K562 (cell line): ENCODE data around the gene UBE2G2. TPM values are rescaled to one million over a fixed set of nuclear protein-coding genes. Genes with fewer than 3 reads are reported as not detected.

Experiments used
- ARID2 ChIP-seq: fragments of 450-650 bp; IDR thresholded peaks from 2 replicates; pipeline ENCODE4 v1.6.1; 2017; ENCODE audit warnings: antibody characterized with exemption, mild to moderate bottlenecking
- BCL6 ChIP-seq: fragments of 250-450 bp; sonication (Bioruptor Pico); IDR thresholded peaks from 2 replicates; pipeline ENCODE4 v1.4.0; 2020
- CHD1 ChIP-seq: fragments of 200-600 bp; sonication (generic); IDR thresholded peaks from one replicate; pipeline ENCODE4 v1.6.1; 2012; ENCODE audit warnings: mild to moderate bottlenecking, moderate library complexity, low read length, inconsistent platforms
- DMBX1 ChIP-seq: fragments of 250-450 bp; sonication (Bioruptor Pico); IDR thresholded peaks from 2 replicates; pipeline ENCODE4 v1.8.0; 2022; ENCODE audit warnings: inconsistent platforms, mild to moderate bottlenecking, moderate library complexity, borderline replicate concordance
- DPF2 ChIP-seq: fragments of 450-650 bp; IDR thresholded peaks from 2 replicates; pipeline ENCODE4 v1.6.1; 2016
- ESRRA ChIP-seq: fragments of 450-650 bp; IDR thresholded peaks from 2 replicates; pipeline ENCODE4 v1.6.1; 2014; ENCODE audit warnings: low read depth, mild to moderate bottlenecking, moderate library complexity, borderline replicate concordance
- ETS2 ChIP-seq: IDR thresholded peaks from 2 replicates; pipeline ENCODE4 v1.6.1; 2016; ENCODE audit warnings: borderline replicate concordance, missing genetic modification characterization, mild to moderate bottlenecking, moderate library complexity, missing compliant biosample characterization; ENCODE audit not compliant: poor library complexity, severe bottlenecking
- EWSR1 ChIP-seq: fragments of 450-650 bp; IDR thresholded peaks from 2 replicates; pipeline ENCODE4 v1.6.1; 2018; ENCODE audit warnings: borderline replicate concordance, mild to moderate bottlenecking, low read depth, moderate library complexity; ENCODE audit not compliant: partially characterized antibody
- HNRNPH1 ChIP-seq: fragments of 200-400 bp; formaldehyde crosslinking; optimal IDR thresholded peaks from 2 replicates; pipeline ENCODE3; 2017; ENCODE audit warnings: low read depth, mild to moderate bottlenecking, low read length, moderate library complexity
- JUND ChIP-seq, 2 experiments: IDR thresholded peaks; 2 replicates in 1 of 2; 3 replicates in 1 of 2; pipeline ENCODE4 v1.6.1; 2011; ENCODE audit warnings: borderline replicate concordance in 2 of 2, low read depth in 2 of 2, low read length in 2 of 2, improper control_type of control experiment in 1 of 2, missing biosample characterization in 1 of 2, missing genetic modification characterization in 1 of 2, missing genetic modification reagents in 1 of 2
- KLF16 ChIP-seq: IDR thresholded peaks from 2 replicates; pipeline ENCODE4 v1.6.1; 2016; ENCODE audit warnings: antibody characterized with exemption
- NBN ChIP-seq: fragments of 450-650 bp; IDR thresholded peaks from 2 replicates; pipeline ENCODE4 v1.6.1; 2016; ENCODE audit warnings: low read depth, mild to moderate bottlenecking
- OTX1 ChIP-seq: fragments of 450-650 bp; formaldehyde crosslinking; IDR thresholded peaks from 2 replicates; pipeline ENCODE4 v1.4.0; 2022; ENCODE audit warnings: mild to moderate bottlenecking
- PHF20 ChIP-seq: fragments of 450-650 bp; IDR thresholded peaks from 2 replicates; pipeline ENCODE4 v1.6.1; 2018; ENCODE audit not compliant: partially characterized antibody
- TEAD1 ChIP-seq, 2 experiments: fragments of 450-650 bp in 1 of 2; sonication (generic) in 1 of 2; formaldehyde crosslinking; IDR thresholded peaks; 2 replicates each; pipeline versions ENCODE4 v1.4.0 to v1.8.0; 2020 to 2022; ENCODE audit warnings: mild to moderate bottlenecking in 2 of 2, missing genetic modification reagents in 1 of 2
- YBX1 ChIP-seq: fragments of 450-650 bp; IDR thresholded peaks from 2 replicates; pipeline ENCODE4 v1.7.1; 2016; ENCODE audit warnings: mild to moderate bottlenecking
- ZBED1 ChIP-seq: IDR thresholded peaks from 2 replicates; pipeline ENCODE4 v1.6.1; 2014
- ZNF124 ChIP-seq: sonication (generic); formaldehyde crosslinking; IDR thresholded peaks from 2 replicates; pipeline ENCODE4 v1.8.1; 2022; ENCODE audit warnings: missing genetic modification reagents
- ZNF175 ChIP-seq: fragments of 200-800 bp; sonication (Bioruptor generic); IDR thresholded peaks from 2 replicates; pipeline ENCODE4 v1.6.1; 2016; ENCODE audit warnings: low read depth, mild to moderate bottlenecking, missing genetic modification characterization, missing compliant biosample characterization
- ZNF224 ChIP-seq: sonication (generic); formaldehyde crosslinking; IDR thresholded peaks from 2 replicates; pipeline ENCODE4 v1.8.0; 2022; ENCODE audit warnings: mild to moderate bottlenecking, missing genetic modification reagents
- ZNF79 ChIP-seq: fragments of 250-450 bp; sonication (Bioruptor Pico); IDR thresholded peaks from 2 replicates; pipeline ENCODE4 v1.4.0; 2020; ENCODE audit warnings: low read depth, mild to moderate bottlenecking, moderate library complexity
- polyA plus RNA-seq, 8 experiments: library from polyadenylated mRNA; depleted of rRNA in 4 of 8; stranded (reverse) in 5 of 8; unstranded in 3 of 8; fragments of >200 nt; fragmentation: Nextera tagmentation in 2 of 8; fragmentation: Illumina TruSeq in 1 of 8; extraction: Ambion mirVana in 2 of 8; extraction: Trizol in 1 of 8; gene quantifications; 2 replicates each; pipeline versions ENCODE4 v1.2.1 to v1.2.3, GENCODE V29; 2011 to 2014; ENCODE audit warnings: inconsistent platforms in 1 of 8, missing spikeins in 1 of 8
- total RNA-seq, 7 experiments: library from RNA; depleted of rRNA in 6 of 7; stranded (reverse); fragments of >200 nt in 6 of 7; fragmentation: Illumina TruSeq in 2 of 7; extraction: Trizol in 2 of 7; gene quantifications; 2 replicates each; pipeline versions ENCODE4 v1.2.1 to v1.2.3, GENCODE V29; 2011 to 2021; ENCODE audit warnings: low replicate concordance in 1 of 7
- TF ChIP-seq, protein P1 (sequence below): fragments of 450-650 bp; IDR thresholded peaks from 2 replicates; pipeline ENCODE4 v1.7.0; 2016; ENCODE audit warnings: borderline replicate concordance
- TF ChIP-seq, protein P2 (sequence below): IDR thresholded peaks from 2 replicates; pipeline ENCODE4 v1.6.1; 2011; ENCODE audit warnings: borderline replicate concordance, low read depth, mild to moderate bottlenecking, moderate library complexity, low read length; ENCODE audit not compliant: insufficient read depth, poor library complexity, severe bottlenecking
- TF ChIP-seq, protein P3 (sequence below), 2 experiments: fragments of 450-650 bp; IDR thresholded peaks; 2 replicates each; pipeline ENCODE4 v1.6.1; 2016

UBE2G2 gene
- total and polyA plus RNA-seq, 9 of the 15 experiments (the other 6 are each of a cell fraction or from before 2014, with no cell fraction given), result 47.5 to 225 (median 140) TPM

DNA sequence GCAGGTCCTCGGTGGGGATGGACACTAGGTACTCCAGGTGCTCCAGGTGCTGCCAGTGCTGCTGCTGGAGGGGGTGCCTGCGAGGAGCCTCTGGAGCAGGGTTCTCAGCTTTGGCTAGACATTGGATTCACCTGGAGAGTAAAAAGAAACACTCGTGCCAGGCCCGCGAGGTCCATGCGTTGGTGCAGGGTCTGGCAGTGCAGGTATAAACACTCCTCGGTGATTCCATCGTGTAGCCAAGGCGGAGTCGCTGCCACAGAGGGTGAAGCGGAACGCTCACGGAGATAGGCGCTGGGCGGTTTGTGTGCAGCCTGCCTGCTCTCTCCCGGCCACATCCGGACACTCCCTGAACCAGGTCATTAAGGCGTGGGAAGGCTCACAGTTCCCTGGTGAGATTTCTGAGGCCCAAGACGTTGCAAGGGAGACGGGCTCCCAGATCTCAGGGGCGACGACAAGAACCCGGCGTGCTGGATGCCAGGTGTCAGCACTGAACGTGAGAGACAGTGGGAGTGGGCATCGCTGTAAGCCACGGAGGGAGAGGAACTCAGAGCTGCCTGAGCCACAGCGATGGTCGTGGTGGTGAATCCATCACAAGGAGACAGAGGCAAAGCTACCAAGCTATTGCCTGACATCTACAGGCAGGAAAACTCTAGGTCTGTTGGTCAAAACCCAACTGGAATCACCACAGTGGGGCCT, 33.5 kb upstream of the UBE2G2 start (continued):
- TF ChIP-seq, protein P1, sequence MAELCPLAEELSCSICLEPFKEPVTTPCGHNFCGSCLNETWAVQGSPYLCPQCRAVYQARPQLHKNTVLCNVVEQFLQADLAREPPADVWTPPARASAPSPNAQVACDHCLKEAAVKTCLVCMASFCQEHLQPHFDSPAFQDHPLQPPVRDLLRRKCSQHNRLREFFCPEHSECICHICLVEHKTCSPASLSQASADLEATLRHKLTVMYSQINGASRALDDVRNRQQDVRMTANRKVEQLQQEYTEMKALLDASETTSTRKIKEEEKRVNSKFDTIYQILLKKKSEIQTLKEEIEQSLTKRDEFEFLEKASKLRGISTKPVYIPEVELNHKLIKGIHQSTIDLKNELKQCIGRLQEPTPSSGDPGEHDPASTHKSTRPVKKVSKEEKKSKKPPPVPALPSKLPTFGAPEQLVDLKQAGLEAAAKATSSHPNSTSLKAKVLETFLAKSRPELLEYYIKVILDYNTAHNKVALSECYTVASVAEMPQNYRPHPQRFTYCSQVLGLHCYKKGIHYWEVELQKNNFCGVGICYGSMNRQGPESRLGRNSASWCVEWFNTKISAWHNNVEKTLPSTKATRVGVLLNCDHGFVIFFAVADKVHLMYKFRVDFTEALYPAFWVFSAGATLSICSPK, result no peak
- TF ChIP-seq NBN, result no peak
- no peak for TF ChIP-seq BCL6 (CRISPR knock-in tag)
- no peak for TF ChIP-seq CHD1
- no peak for TF ChIP-seq ZBED1
- TF ChIP-seq ETS2 (tag), result no peak
- TF ChIP-seq ZNF175 (CRISPR knock-in tag), result no peak
- TF ChIP-seq JUND (IDR thresholded peaks at IDR 0.05; ENCODE audit: borderline replicate concordance, low read depth, low read length), result 0 out of 2 replicates have a peak, but pooled peaks have one; percentile 6
- TF ChIP-seq JUND (tag; IDR thresholded peaks at IDR 0.05; ENCODE audit: borderline replicate concordance, low read depth, low read length), result no peak; the same call in 2 of the 3 replicates
- 0 out of 4 replicates have a peak, but pooled peaks of 1 of the 2 experiments have one; percentile 20 for TF ChIP-seq TEAD1 (CRISPR knock-in tag; IDR thresholded peaks at IDR 0.05)
- TF ChIP-seq ZNF224 (CRISPR knock-in tag), result no peak
- no peak for TF ChIP-seq OTX1 (CRISPR knock-in tag)
- TF ChIP-seq KLF16, result peak; percentile 76; the same call in 1 of the 2 replicates
- peak; percentile 49; the same call in 1 of the 2 replicates for TF ChIP-seq DPF2
- no peak for TF ChIP-seq EWSR1
- no peak for TF ChIP-seq DMBX1 (CRISPR knock-in tag)
- TF ChIP-seq, protein P2, sequence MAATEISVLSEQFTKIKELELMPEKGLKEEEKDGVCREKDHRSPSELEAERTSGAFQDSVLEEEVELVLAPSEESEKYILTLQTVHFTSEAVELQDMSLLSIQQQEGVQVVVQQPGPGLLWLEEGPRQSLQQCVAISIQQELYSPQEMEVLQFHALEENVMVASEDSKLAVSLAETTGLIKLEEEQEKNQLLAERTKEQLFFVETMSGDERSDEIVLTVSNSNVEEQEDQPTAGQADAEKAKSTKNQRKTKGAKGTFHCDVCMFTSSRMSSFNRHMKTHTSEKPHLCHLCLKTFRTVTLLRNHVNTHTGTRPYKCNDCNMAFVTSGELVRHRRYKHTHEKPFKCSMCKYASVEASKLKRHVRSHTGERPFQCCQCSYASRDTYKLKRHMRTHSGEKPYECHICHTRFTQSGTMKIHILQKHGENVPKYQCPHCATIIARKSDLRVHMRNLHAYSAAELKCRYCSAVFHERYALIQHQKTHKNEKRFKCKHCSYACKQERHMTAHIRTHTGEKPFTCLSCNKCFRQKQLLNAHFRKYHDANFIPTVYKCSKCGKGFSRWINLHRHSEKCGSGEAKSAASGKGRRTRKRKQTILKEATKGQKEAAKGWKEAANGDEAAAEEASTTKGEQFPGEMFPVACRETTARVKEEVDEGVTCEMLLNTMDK, result no peak
- peak; percentile 35; the same call in 1 of the 2 replicates for TF ChIP-seq ESRRA
- no peak for TF ChIP-seq YBX1
- no peak for TF ChIP-seq ZNF79 (CRISPR knock-in tag)
- TF ChIP-seq ARID2, result no peak
- TF ChIP-seq PHF20, result no peak
- TF ChIP-seq, protein P3, sequence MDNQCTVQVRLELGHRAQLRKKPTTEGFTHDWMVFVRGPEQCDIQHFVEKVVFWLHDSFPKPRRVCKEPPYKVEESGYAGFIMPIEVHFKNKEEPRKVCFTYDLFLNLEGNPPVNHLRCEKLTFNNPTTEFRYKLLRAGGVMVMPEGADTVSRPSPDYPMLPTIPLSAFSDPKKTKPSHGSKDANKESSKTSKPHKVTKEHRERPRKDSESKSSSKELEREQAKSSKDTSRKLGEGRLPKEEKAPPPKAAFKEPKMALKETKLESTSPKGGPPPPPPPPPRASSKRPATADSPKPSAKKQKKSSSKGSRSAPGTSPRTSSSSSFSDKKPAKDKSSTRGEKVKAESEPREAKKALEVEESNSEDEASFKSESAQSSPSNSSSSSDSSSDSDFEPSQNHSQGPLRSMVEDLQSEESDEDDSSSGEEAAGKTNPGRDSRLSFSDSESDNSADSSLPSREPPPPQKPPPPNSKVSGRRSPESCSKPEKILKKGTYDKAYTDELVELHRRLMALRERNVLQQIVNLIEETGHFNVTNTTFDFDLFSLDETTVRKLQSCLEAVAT (IDR thresholded peaks at IDR 0.05), result no peak
- no peak for TF ChIP-seq ZNF124 (CRISPR knock-in tag)
- no peak for TF ChIP-seq HNRNPH1
